Measurements from ENCODE around the gene CCDC66.

The CCDC66 gene

DNA sequence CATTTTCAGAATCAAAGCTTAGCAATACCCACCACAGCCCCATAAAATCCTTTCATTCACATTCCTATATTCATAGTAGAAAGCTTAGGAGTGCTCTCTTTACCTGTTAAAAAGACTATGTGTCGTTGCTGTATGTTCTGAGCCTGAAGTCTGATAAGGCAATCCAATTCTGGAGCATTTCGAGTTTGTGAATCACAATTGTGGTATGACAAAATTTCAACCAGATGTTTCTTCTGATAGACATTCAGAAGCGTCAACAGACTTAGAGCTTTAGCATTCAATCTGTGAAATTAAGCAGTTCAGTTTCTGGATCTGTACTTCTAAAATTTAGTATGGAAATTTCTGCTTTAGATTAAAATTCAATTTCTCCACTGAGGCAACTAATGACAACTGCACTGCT, 67.8 kb downstream of the CCDC66 start:
- DNase-seq: no peak

DNA sequence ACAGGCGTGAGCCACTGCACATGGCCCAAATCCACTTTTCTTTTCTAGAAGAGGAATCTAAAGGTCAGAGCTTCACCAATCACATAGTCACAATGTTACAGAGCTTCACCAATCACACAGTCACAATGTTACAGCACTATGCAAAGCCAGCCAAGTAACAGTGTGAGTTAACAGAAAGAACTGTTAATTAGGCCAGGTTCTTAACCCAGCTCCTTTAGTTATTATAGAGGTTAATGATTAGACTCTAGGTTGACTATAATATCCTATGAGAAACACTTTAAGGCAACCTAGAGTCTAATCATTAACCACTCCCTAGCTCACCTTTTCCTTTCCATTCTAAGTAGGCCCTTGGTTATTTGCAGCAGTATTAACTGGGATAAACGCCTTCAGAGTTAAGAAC, 72.1 kb downstream of the CCDC66 start:
- no peak for DNase-seq

GRCh38 chr3:56629451-56629850, 72.5 kb downstream of the CCDC66 start:
- no peak for DNase-seq

DNA sequence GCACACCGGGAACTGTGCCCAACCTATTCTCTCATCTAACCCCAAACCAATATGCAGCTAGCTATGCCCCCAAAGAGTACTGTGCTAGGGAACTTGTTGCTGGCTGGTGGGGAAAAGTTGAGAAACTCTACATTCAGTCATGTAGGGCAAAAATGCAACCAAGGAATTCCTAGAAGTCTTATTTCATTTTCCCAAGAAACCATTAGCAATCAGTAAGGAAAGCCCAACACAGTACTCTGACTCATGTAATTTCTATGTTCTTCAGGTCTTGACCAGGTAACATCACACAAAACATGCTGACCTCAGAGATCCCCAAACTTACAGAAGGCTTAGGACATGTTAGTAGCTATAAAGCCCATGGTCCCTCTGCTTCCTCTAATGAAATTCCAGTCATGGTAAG, 74.0 kb downstream of the CCDC66 start:
- DNase-seq: no peak

GRCh38 chr3:56633181-56633580, 76.2 kb downstream of the CCDC66 start:
- no peak for DNase-seq

DNA sequence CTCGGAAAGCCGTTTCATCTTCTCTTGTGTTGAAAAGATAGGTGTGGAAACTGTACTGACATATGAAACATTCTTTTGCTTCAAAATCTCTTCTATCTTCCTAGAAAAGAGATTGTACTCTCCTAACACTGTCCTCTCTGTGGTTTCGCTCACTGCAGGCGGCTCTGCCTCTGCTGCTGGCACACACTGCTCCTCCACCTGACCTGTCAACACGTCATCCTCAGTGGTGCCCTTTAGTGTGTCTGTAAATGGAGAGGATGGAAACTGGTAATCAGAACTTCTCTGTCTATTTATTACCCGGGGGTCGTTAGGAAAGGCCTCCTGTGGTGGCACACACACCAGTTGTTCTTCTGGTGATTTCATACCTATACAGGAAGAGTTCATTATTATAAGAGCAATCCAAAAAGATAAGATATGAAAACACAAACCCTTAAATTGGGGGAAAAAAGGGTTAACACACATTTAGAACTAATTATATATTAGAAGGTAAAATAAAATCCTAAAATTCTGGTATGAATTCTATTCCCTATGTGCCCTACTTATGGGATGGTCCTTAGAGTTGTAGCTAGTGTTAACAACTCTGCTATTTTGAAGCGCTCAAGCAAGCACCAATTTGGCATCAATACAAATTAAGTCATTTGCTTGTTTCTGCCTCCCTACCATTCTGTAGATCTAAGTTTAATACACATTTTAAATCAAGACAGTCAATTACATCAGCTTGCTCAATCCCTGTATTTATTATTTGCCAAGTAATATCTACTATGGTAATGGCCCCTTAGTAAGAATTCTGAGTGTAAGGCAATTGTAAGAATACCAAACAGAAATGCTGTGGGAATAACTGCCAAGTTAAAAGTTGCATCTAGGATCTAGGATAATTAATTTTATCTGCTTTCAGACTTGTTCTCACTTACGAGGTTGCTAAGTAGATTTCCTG, 76.9 kb downstream of the CCDC66 start:
- DNase-seq: no peak

- DNase-seq: no peak
Measured at GRCh38 chr3:56645407-56645806, 88.4 kb downstream of the CCDC66 start.

- DNase-seq: no peak
Measured at GRCh38 chr3:56654460-56654859, 97.5 kb downstream of the CCDC66 start.

DNA sequence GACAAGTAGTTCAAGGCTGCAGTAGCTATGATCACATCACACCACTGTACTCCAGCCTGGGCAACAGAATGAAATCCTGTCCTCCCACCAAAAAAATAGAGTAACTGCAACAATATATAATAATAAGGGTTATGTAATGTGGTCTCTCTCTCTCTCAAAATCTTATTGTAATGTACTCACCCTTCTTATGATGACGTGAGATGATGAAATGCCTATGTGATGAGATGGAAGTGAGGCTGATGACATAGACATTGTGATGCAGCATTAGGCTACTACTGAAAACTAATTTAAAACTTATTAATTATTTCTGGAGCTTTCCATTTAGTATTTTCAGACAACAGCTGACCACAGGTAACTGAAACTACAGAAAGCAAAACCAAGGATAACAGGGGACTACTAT, 98.7 kb downstream of the CCDC66 start:
- DNase-seq: no peak

DNA sequence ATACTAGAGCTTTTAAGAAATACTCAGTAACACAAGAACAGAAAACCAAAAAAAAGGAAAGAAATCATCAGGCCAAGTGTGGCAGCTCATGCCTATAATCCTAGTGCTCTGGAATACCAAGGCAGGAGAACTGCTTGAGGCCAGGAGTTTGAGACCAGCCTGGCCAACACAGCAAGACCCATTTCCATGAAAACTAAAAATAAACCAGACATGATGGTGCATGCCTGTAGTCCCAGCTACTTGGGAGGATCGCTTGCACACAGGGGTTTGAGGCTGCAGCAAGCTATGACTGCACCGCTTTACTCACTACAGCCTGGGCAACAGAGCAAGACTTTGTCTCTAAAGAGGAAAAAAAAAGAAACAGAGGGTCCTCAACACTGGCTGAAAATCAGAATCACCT, 107.8 kb downstream of the CCDC66 start:
- DNase-seq: no peak

GRCh38 chr3:56667973-56668579, 111.1 kb downstream of the CCDC66 start:
- no peak for DNase-seq
